ENCODE measurements around the gene SPTY2D1.
"Not testable (repeated sequence)": the region's sequence is repeated elsewhere in the genome, so short reads cannot be mapped to it uniquely, and the experiment has no call there.

The SPTY2D1 gene

DNA sequence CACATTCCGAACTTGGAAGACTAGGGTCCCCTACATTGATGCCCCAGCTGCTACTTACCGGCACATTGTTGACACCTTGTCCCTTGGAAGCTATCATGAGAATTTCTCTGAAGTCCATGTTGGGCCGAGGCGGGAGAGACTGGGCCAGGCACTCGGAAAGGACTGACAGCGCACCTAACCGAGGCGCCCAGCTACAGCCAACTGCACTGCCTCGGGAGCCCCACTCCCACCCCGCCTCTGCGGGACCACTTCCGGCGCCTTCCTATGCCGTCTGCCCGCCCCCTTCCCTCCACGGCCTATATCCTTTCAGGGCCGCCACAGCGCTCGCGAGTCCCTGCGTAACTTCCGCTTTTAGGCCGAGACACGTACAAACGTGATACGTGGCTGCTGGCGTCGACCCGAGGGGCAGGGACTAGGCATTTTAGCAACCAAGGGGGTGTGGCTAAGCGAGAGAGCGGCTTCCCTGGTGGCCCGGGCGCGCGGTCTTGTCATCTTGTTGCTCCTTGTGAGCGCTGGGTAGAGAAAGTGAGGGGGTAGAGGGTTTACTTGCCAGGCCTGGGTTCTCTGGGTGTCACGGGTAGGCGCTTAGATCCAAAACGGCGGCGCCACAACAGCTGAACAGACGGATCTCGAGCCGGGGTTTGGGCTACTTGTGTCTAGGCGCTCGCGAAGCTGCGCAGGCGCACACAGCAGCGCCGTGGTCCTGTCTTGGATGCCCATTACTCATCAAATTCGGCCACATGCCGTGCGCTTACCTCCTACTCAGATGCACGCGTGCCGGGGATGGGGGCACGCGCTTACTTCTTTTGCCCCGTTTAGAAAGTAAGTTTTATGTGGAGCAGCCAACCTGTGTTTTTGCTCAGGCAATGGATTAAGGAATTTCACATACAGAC is at the start of gene SPTY2D1:
Gene SPTY2D1, minus strand, starts transcription at position 203 of the 893 bp plus-strand sequence. Its CDS starts 85 bp downstream, at position 118.
- peak; percentile 98 for DNase-seq

DNA sequence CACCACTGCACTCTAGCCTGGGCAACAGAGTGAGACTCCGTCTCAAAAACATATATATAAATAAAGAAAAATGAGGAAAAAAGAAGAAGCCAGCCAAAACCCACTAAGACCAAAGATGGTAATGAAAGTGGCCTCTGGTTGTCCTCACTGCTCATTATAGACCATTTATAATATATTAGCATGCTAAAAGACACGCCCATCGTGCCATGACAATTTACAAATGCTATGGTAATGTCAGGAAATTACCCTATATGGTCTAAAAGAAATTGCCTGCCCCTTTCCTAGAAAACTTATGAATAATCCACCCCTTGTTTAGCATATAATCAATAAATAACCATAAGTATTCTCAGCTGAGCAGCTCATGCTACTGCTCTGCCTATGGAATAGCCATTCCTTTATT is 48.3 kb upstream of the SPTY2D1 start:
- no peak for DNase-seq

- DNase-seq: not testable (repeated sequence)
These were observed 47.8 kb upstream of the SPTY2D1 start for GRCh38 chr11:18681949-18682348.

GRCh38 chr11:18677560-18677959 is 43.4 kb upstream of the SPTY2D1 start:
- no peak for DNase-seq

DNA sequence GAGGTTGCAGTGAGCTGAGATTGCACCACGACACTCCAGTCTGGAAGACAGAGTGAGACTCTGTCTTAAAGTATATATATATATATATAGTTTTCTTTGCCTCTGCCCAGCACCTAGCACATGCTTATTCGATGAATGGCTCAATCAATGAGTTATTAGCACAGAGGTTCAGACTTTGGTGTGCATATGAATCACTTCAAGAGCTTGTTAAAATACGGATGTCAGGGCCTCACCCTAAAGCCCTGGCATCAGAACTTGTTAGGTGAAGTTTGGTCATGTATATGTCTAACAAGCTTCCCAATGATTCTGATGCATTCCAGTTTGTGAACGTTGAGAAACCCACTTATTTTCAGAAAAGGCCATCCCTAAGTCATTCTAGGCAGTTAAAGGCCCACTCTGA is 42.7 kb upstream of the SPTY2D1 start:
- no peak for DNase-seq

GRCh38 chr11:18672209-18672608 is 38.1 kb upstream of the SPTY2D1 start:
- peak; percentile 41 for DNase-seq

DNA sequence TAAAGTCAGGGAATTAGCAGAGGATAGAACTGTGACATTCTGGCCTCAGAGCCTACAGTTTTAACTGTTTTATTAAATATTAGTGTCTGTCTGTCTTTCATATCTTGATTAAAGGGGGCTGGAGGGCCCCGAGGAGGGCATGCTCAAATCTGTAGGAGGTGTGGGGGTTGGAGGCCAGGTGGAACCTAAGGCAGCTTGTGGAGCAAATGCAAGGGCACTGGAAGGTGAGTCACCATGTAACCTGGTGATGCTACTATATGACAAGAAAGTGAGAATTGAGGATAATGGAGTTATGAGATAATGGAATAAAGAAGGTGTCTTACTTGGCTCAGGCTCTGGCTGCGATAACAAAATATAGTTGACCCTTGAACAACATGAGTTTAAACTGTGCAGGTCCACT is 37.1 kb upstream of the SPTY2D1 start:
- DNase-seq: peak; percentile 28

GRCh38 chr11:18669711-18670110 is 35.6 kb upstream of the SPTY2D1 start:
- no peak for DNase-seq

DNA sequence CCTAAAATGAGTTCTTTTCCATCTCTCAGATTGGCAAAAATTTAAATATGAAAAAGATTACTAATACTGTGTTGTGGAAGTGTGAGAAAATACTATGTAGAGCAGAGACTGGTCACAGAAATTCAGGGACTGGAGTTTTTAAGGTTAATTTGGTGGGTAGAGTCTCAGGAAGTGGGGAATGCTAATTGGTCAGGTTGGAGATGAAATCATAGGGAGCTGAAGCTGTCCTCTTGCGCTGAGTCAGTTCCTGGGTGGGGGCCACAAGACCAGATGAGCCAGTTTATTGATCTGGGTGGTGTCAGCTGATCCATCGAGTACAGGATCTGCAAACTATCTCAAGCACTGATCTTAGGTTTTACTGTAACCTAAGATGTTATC is 35.1 kb upstream of the SPTY2D1 start:
- DNase-seq: peak; percentile 36

DNA sequence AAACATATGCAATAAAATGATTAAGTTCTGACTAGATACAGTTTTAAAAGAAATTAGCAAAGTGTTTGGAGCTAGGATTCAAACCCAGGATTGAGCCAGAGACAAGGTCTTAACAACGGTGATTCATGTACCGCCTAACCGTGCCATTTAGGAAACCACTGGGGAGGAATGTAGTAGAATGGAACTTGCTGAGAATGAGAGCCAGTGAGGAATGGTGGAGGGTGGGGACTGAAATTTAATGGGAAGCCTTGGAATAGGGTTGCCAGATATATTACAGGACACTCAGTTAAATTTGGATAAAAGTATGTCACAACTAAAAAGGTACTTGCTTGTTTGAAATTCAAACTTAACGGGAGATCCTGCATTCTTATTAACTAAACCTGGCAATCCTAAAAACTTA is 34.0 kb upstream of the SPTY2D1 start:
- no peak for DNase-seq

DNA sequence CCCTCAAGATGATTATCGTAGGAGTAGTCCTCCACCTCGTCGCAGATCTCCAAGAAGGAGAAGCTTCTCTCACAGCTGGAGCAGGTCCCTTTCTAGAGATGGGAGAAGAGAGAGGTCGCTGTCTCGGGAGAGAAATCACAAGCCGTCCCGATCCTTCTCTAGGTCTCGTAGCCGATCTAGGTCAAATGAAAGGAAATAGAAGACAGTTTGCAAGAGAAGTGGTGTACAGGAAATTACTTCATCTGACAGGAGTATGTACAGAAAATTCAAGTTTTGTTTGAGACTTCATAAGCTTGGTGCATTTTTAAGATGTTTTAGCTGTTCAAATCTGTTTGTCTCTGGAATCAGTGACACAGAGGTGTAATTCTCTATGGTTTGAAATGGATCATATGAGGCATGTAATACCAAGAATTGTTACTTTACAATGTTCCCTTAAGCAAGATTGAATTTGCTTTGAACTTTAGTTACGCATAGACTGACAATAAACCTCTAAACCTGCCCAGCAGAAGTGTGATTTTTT is 31.3 kb upstream of the SPTY2D1 start:
- not testable (repeated sequence) for DNase-seq

DNA sequence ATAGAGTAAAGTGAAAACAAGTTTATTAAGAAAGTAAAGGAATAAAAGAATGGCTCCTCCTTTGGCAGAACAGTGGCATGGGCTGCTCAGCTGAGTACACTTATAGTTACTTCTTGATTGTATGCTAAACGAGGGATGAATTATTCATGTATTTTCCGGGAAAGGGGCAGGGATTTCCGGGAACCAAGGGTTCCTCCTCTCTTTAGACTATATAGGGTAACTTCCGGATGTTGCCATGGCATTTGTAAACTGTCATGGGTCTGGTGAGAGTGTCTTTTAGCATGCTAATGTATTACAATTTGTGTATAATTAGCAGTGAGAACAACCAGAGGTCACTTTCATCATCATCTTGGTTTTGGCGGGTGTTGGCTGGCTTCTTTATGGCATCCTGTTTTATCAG is 23.5 kb upstream of the SPTY2D1 start:
- DNase-seq: no peak

DNA sequence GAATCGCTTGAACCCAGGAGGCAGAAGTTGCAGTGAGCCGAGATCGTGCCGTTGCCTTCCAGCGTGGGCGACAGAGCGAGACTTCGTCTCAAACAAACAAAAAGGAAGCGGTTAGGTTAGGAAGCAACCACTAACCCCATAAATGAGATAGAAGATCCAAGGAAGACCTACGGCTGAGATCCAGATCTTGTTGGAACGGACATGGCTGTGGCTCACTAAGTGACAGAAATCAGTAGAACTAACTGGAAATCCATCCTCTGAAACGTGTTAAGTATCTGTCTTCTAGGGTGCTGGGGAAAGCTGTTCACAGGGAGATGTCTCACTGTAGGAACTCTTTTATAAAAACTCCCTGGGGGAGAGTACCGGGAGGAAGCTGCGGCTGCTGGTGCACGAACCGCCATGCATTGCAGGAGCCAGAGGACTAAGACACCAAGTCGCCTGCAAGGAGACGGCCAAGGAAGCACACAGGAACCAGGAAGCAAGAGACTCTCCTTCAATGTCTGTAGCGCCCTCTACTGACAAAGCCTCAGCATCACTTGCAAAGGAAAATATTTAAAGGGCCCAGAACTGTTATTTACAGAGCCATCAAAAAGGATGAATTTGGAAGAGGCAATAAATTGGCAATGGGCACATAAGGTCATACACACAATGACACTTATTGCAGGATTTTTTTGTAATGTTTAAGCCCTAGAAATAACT is 16.9 kb upstream of the SPTY2D1 start:
- DNase-seq: peak; percentile 53

GRCh38 chr11:18650353-18650752 is 16.2 kb upstream of the SPTY2D1 start:
- DNase-seq: no peak

- not testable (repeated sequence) for DNase-seq
These were observed 8.9 kb upstream of the SPTY2D1 start for GRCh38 chr11:18643034-18643433.

GRCh38 chr11:18641677-18642076 is 7.5 kb upstream of the SPTY2D1 start:
- DNase-seq: no peak

- peak; percentile 49 for DNase-seq
These were observed 644 bp downstream of the SPTY2D1 start for GRCh38 chr11:18633256-18634139.

DNA sequence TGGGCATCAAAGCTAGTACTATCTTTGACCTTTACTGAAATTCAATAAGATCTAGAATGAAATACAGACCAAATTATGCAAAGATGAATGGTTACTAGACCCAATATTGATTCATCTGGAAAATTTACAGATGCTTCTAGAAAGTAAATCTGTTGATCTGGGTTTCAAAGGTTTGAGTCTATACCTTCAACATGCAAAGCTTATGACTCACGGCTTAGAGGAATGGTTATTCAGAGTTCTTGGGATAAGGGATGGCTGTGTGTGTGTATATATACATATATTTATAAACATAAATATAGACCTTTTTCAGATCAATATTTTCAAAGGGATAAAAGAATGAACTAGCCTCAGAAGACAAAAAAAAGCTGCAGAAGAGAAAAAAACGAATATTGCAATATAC is 1.3 kb downstream of the SPTY2D1 start:
- DNase-seq: no peak

DNA sequence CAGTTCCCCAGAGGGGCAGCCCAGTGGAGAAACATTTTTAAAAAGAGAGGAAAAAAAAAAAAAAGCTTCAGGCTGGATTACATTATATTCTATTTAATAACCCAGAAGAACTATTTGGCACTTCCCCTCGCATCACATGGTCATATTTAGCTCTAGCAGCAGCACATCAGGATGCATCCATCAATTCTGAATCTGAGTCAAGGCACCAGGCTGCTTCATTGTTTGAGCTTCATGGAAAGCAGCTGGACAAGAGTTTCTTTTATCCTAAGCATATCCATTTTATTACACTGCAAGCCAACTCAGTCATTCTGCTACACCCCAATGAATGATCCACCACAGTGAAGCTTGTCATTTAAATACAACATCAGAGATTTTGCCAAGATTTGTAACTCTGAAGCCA is 10.0 kb downstream of the SPTY2D1 start:
- no peak for DNase-seq

DNA sequence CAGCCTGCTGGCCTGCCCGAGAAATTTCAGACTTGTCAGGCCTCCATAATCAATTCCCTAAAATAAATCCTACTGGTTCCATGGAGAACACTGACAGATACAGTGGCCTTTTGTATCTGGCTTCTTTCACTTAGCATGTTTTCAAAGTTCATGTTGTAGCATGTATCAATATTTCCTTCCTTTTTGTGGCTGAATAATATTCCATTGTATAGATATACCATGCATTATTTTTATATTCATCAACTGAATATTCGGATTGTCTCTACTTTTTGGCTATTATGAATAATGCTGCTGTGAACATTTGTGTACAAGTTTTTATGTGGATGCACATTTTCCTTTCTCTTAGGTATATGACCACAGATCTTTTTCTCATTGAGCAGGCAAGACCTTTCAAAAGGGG is 10.4 kb downstream of the SPTY2D1 start:
- DNase-seq: no peak

DNA sequence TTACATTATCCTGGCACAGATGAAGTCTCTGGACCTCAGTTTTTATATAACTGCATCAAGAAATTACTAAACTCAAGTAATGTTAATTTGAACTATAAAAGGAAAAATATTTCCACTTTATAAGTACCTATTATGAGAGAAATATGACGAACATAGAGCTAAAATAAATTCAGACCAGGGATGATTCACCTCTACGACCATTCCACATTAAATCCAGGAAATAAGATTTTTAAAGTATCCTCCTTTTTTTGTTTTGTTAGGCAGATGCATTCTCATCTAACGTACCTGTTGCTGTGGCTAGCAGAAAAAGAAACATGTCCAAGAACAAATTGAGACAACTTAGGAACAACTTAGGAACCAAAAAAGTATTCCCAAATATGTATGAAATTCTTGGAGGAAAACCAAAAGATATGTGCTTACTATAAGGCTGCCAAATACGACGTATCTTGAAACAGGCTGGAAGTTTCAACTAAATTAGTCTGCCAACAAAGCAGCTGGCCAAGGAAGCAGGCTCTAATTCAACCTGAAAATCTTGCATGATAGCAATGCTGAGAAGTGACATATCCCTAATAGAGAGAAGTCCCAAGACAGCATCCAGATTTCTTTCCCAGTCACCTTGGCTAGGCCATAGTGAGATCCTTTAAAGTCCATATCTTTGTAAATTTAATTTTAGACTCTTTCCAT is 15.7 kb downstream of the SPTY2D1 start:
- DNase-seq: no peak

DNA sequence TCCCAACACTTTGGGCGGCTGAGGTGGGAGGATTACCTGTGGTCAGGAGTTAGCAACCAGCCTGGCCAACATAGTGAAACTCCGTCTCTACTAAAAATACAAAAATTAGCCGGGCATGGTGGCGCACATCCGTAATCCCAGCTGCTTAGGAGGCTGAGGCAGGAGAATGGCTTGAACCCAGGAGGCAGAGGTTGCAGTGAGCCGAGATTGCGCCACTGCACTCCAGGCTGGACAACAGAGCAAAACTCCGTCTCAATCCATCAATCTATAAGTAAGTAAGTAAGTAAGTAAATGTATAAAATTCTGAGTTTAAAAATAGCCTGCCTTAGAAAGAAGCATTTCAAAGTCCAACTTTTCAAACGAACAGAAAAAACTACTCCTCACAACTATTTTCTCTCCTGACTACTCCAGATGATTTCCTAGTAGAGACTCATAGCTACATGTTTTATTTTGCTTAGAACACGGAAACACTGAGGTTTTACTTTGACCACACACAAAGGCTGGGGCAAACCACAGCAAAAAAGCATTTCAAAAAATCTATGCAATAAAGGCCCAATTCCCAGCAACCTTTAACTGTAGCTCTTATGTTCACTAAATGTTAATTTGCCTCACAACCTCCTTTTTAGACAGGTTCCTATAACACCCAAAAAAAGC is 16.3 kb downstream of the SPTY2D1 start:
- peak; percentile 28 for DNase-seq
